ENCODE results near the gene HINFP. TPM values are rescaled to one million over a fixed set of nuclear protein-coding genes. Genes with fewer than 3 reads are reported as not detected.

HINFP gene
- total and polyA plus RNA-seq, 9 of the 15 experiments (the other 6 are each of a cell fraction or from before 2014, with no cell fraction given), result 13.8 to 34.1 (median 22.5) TPM

DNA sequence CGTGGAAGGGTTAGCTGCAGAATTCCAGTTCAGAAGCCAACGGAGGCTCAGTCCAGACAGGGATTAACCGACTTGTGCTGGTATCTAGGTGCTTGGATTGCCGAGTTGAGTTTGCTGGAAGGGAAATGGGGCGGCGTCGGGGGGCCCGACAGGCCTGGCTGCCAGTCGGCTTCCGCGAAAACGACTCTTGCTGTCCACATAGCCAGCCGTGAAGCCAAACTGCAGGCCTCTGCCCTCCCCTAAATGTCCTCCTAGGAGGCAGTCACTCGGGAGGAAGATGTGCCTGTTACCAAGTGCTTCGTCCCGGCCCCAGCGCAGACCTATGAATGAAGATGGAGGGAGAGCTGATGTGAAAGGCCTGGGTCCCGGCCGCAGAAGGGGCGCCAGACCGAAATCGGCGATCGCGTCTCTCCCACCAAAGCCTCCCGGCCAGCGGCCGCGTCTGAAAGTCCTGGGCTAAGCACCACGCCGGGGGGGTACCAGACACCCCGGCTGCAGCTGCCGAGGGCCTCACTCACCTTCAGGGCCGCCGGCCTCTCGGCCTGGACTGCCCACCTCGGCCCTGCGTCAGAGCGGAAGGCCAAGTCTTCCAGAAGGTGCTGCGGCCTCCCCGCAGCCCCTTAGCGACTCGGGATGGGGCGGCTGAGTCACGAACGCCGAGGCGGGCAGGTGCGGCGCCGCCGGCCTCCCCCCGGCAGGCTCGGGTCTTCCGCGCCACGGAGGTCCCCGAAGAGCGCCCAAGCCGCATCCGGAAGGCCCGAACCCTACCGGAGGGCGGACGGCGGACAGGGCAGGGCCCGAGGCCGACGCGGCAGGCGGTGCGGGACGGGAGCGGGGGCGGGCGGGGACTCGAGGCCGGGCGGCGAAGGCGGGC, 27.2 kb upstream of the HINFP start (continued):
- TF ChIP-seq KHSRP (IDR thresholded peaks at IDR 0.05) (no peak), PPARD (CRISPR knock-in tag; IDR thresholded peaks at IDR 0.05) (no peak), ZNF146 (CRISPR knock-in tag; IDR thresholded peaks at IDR 0.05; ENCODE audit: unreplicated experiment) (peak; percentile 7), U2AF2 (optimal IDR thresholded peaks at IDR 0.05; ENCODE audit: low read depth, low read length) (no peak), HNRNPL (IDR thresholded peaks at IDR 0.05; ENCODE audit: low read depth, low read length) (no peak), ZNF239 (CRISPR knock-in tag; IDR thresholded peaks at IDR 0.05) (no peak), ZNF3 (CRISPR knock-in tag; IDR thresholded peaks at IDR 0.05) (no peak), POLR2A (conservative IDR thresholded peaks at IDR 0.05) (peak; percentile 83), ETV1 (tag; conservative IDR thresholded peaks at IDR 0.05; ENCODE audit: low read depth) (no peak), ARHGAP35 (IDR thresholded peaks at IDR 0.05; ENCODE audit: partially characterized antibody) (no peak), CAMTA2 (CRISPR knock-in tag; conservative IDR thresholded peaks at IDR 0.05) (0 out of 2 replicates have a peak, but pooled peaks have one; percentile 26), TBL1XR1 (IDR thresholded peaks at IDR 0.05; ENCODE audit: low read length in 2 of 2) (no peak; a peak in 1 of 4 replicates), RBM39 (optimal IDR thresholded peaks at IDR 0.05; ENCODE audit: low read depth, low read length) (peak; percentile 86)
- TF ChIP-seq, protein P1, sequence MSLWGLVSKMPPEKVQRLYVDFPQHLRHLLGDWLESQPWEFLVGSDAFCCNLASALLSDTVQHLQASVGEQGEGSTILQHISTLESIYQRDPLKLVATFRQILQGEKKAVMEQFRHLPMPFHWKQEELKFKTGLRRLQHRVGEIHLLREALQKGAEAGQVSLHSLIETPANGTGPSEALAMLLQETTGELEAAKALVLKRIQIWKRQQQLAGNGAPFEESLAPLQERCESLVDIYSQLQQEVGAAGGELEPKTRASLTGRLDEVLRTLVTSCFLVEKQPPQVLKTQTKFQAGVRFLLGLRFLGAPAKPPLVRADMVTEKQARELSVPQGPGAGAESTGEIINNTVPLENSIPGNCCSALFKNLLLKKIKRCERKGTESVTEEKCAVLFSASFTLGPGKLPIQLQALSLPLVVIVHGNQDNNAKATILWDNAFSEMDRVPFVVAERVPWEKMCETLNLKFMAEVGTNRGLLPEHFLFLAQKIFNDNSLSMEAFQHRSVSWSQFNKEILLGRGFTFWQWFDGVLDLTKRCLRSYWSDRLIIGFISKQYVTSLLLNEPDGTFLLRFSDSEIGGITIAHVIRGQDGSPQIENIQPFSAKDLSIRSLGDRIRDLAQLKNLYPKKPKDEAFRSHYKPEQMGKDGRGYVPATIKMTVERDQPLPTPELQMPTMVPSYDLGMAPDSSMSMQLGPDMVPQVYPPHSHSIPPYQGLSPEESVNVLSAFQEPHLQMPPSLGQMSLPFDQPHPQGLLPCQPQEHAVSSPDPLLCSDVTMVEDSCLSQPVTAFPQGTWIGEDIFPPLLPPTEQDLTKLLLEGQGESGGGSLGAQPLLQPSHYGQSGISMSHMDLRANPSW (CRISPR knock-in tag; IDR thresholded peaks at IDR 0.05), result no peak
- TF ChIP-seq, protein P2, sequence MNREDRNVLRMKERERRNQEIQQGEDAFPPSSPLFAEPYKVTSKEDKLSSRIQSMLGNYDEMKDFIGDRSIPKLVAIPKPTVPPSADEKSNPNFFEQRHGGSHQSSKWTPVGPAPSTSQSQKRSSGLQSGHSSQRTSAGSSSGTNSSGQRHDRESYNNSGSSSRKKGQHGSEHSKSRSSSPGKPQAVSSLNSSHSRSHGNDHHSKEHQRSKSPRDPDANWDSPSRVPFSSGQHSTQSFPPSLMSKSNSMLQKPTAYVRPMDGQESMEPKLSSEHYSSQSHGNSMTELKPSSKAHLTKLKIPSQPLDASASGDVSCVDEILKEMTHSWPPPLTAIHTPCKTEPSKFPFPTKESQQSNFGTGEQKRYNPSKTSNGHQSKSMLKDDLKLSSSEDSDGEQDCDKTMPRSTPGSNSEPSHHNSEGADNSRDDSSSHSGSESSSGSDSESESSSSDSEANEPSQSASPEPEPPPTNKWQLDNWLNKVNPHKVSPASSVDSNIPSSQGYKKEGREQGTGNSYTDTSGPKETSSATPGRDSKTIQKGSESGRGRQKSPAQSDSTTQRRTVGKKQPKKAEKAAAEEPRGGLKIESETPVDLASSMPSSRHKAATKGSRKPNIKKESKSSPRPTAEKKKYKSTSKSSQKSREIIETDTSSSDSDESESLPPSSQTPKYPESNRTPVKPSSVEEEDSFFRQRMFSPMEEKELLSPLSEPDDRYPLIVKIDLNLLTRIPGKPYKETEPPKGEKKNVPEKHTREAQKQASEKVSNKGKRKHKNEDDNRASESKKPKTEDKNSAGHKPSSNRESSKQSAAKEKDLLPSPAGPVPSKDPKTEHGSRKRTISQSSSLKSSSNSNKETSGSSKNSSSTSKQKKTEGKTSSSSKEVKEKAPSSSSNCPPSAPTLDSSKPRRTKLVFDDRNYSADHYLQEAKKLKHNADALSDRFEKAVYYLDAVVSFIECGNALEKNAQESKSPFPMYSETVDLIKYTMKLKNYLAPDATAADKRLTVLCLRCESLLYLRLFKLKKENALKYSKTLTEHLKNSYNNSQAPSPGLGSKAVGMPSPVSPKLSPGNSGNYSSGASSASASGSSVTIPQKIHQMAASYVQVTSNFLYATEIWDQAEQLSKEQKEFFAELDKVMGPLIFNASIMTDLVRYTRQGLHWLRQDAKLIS (CRISPR knock-in tag; IDR thresholded peaks at IDR 0.05), result no peak; the same call in 1 of the 2 replicates
- TF ChIP-seq, protein P3, sequence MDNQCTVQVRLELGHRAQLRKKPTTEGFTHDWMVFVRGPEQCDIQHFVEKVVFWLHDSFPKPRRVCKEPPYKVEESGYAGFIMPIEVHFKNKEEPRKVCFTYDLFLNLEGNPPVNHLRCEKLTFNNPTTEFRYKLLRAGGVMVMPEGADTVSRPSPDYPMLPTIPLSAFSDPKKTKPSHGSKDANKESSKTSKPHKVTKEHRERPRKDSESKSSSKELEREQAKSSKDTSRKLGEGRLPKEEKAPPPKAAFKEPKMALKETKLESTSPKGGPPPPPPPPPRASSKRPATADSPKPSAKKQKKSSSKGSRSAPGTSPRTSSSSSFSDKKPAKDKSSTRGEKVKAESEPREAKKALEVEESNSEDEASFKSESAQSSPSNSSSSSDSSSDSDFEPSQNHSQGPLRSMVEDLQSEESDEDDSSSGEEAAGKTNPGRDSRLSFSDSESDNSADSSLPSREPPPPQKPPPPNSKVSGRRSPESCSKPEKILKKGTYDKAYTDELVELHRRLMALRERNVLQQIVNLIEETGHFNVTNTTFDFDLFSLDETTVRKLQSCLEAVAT (IDR thresholded peaks at IDR 0.05), result peak in 1 of 2 experiments; percentile 46; a peak in 3 of 4 replicates
- TF ChIP-seq, protein P4, sequence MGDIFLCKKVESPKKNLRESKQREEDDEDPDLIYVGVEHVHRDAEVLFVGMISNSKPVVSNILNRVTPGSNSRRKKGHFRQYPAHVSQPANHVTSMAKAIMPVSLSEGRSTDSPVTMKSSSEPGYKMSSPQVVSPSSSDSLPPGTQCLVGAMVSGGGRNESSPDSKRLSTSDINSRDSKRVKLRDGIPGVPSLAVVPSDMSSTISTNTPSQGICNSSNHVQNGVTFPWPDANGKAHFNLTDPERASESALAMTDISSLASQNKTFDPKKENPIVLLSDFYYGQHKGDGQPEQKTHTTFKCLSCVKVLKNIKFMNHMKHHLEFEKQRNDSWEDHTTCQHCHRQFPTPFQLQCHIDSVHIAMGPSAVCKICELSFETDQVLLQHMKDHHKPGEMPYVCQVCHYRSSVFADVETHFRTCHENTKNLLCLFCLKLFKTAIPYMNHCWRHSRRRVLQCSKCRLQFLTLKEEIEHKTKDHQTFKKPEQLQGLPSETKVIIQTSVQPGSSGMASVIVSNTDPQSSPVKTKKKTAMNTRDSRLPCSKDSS (IDR thresholded peaks at IDR 0.05; ENCODE audit: low read depth, partially characterized antibody), result no peak
- TF ChIP-seq, protein P5, sequence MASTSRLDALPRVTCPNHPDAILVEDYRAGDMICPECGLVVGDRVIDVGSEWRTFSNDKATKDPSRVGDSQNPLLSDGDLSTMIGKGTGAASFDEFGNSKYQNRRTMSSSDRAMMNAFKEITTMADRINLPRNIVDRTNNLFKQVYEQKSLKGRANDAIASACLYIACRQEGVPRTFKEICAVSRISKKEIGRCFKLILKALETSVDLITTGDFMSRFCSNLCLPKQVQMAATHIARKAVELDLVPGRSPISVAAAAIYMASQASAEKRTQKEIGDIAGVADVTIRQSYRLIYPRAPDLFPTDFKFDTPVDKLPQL (IDR thresholded peaks at IDR 0.05; ENCODE audit: extremely low read depth, insufficient read length), result no peak
